Measurements from ENCODE around the gene VWC2L. TPM values are rescaled to one million over a fixed set of nuclear protein-coding genes. Genes with fewer than 3 reads are reported as not detected.

VWC2L gene
- total RNA-seq, 1 experiment from 2014 or later = not detected

DNA sequence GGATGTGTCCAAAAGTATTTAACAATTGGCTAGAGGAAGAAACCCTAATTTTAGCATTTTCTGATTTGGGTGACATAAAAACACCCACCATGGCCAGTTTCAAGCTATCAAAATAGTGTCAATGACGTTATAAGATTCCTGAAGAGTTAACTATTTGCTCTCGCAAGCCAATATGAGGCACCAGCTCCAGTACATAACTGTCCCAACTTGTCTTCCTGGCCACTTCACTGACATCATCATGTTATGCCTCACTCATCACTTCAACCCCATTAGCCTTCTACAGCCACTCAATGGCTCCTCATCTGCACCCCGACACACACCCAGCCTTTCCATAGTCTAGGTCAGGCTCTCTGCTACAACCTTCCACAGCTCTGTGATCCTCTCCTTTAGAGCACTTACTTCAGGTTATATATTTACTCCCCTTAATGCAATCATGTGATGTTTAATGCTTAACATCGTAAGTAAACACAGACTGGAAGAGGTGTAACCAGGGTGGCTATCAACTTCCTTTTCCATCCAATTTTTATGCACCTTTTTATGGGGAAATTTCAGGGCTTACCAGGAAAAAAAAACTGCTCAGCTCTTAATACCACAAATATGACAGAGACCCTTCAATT, 158.7 kb downstream of the VWC2L start (continued):
- TF ChIP-seq PRRX2 (CRISPR knock-in tag; IDR thresholded peaks at IDR 0.05) (no peak), CREM (CRISPR knock-in tag; IDR thresholded peaks at IDR 0.05) (no peak), NFYB (CRISPR knock-in tag; conservative IDR thresholded peaks at IDR 0.05; ENCODE audit: low read depth) (no peak), JUN (CRISPR knock-in tag; IDR thresholded peaks at IDR 0.05) (no peak), TCF7 (CRISPR knock-in tag; IDR thresholded peaks at IDR 0.05; ENCODE audit: low read depth) (no peak), NR3C1 (CRISPR knock-in tag; conservative IDR thresholded peaks at IDR 0.05; ENCODE audit: low read depth) (no peak), ZNF232 (CRISPR knock-in tag; IDR thresholded peaks at IDR 0.05) (no peak)
- TF ChIP-seq, protein P1, sequence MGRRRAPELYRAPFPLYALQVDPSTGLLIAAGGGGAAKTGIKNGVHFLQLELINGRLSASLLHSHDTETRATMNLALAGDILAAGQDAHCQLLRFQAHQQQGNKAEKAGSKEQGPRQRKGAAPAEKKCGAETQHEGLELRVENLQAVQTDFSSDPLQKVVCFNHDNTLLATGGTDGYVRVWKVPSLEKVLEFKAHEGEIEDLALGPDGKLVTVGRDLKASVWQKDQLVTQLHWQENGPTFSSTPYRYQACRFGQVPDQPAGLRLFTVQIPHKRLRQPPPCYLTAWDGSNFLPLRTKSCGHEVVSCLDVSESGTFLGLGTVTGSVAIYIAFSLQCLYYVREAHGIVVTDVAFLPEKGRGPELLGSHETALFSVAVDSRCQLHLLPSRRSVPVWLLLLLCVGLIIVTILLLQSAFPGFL (CRISPR knock-in tag; IDR thresholded peaks at IDR 0.05; ENCODE audit: borderline replicate concordance) = no peak
- TF ChIP-seq, protein P2, sequence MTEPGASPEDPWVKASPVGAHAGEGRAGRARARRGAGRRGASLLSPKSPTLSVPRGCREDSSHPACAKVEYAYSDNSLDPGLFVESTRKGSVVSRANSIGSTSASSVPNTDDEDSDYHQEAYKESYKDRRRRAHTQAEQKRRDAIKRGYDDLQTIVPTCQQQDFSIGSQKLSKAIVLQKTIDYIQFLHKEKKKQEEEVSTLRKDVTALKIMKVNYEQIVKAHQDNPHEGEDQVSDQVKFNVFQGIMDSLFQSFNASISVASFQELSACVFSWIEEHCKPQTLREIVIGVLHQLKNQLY (CRISPR knock-in tag; IDR thresholded peaks at IDR 0.05) = no peak
- TF ChIP-seq, protein P3, sequence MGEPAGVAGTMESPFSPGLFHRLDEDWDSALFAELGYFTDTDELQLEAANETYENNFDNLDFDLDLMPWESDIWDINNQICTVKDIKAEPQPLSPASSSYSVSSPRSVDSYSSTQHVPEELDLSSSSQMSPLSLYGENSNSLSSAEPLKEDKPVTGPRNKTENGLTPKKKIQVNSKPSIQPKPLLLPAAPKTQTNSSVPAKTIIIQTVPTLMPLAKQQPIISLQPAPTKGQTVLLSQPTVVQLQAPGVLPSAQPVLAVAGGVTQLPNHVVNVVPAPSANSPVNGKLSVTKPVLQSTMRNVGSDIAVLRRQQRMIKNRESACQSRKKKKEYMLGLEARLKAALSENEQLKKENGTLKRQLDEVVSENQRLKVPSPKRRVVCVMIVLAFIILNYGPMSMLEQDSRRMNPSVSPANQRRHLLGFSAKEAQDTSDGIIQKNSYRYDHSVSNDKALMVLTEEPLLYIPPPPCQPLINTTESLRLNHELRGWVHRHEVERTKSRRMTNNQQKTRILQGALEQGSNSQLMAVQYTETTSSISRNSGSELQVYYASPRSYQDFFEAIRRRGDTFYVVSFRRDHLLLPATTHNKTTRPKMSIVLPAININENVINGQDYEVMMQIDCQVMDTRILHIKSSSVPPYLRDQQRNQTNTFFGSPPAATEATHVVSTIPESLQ (CRISPR knock-in tag; IDR thresholded peaks at IDR 0.05) = no peak

DNA sequence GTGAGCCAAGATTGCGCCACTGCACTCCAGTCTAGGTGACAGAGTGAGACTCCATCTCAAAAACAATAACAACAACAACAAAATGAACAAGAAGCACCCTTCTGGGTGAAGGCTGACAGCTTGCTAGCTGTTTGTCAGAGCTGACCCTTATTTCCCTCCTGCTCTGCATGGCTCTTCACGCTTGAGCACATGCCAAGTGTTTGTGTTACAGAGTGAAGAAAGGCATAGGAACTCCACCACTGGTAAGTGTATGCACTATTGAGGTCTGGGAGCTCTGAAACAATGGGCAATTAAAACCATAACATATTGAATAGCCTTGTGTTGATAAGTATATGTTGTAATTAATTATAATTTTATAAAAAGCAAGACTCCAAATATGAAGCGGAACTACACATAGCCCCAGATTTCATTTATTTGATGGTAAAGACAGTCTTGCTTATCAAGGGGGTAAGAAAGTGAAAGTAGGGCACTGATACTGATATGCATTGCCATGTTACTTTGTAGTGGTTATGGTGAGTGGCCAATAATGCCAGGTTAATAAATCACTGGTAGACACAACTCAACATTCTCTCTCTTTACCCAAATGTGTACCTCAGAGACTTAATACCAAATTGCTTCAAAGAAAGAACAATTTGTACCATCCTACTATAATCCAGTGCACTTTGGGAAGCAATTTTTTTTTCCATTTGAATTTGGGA, 163.4 kb downstream of the VWC2L start:
- ATAC-seq = no peak
- CTCF ChIA-PET = interaction anchor here (1.2 kb wide), 1 partner anchor 13 kb away, joined by 3 read pairs; no protein-coding TSS in a partner anchor
- DNase-seq (ENCODE audit: low spot score) = no peak
- H3K27ac Mint-ChIP-seq = no peak overlapping the region
- no peaks in the 10 kb centered on the region for H3K36me3 Mint-ChIP-seq
- no peaks in the 10 kb centered on the region; the same call in 1 of the 2 replicates for H3K27me3 Mint-ChIP-seq (ENCODE audit: low read depth)
- no peak overlapping the region for H3K4me3 Mint-ChIP-seq
- H3K4me1 Mint-ChIP-seq = peaks cover 10% of the 10 kb centered on the region
- peaks cover 5% of the 10 kb centered on the region; the same call in 1 of the 2 replicates for H3K9me3 Mint-ChIP-seq
- POLR2A ChIA-PET = no interaction called here
- TF ChIP-seq RORB (CRISPR knock-in tag; IDR thresholded peaks at IDR 0.05) (no peak), NR3C1 (CRISPR knock-in tag; conservative IDR thresholded peaks at IDR 0.05; ENCODE audit: low read depth) (no peak), SMAD4 (CRISPR knock-in tag; IDR thresholded peaks at IDR 0.05) (no peak), TEAD1 (CRISPR knock-in tag; IDR thresholded peaks at IDR 0.05) (no peak), FOXK1 (CRISPR knock-in tag; IDR thresholded peaks at IDR 0.05) (no peak), TEAD4 (CRISPR knock-in tag; IDR thresholded peaks at IDR 0.05) (no peak), ZNF263 (CRISPR knock-in tag; IDR thresholded peaks at IDR 0.05; ENCODE audit: low read depth) (no peak), GRHL2 (CRISPR knock-in tag; IDR thresholded peaks at IDR 0.05; ENCODE audit: insufficient replicate concordance, severe bottlenecking) (no peak), MYBL2 (CRISPR knock-in tag; IDR thresholded peaks at IDR 0.05) (no peak), TCF7 (CRISPR knock-in tag; IDR thresholded peaks at IDR 0.05; ENCODE audit: low read depth) (no peak), SOX15 (CRISPR knock-in tag; IDR thresholded peaks at IDR 0.05) (no peak), CREB1 (CRISPR knock-in tag; IDR thresholded peaks at IDR 0.05) (no peak)
- TF ChIP-seq, protein P4, sequence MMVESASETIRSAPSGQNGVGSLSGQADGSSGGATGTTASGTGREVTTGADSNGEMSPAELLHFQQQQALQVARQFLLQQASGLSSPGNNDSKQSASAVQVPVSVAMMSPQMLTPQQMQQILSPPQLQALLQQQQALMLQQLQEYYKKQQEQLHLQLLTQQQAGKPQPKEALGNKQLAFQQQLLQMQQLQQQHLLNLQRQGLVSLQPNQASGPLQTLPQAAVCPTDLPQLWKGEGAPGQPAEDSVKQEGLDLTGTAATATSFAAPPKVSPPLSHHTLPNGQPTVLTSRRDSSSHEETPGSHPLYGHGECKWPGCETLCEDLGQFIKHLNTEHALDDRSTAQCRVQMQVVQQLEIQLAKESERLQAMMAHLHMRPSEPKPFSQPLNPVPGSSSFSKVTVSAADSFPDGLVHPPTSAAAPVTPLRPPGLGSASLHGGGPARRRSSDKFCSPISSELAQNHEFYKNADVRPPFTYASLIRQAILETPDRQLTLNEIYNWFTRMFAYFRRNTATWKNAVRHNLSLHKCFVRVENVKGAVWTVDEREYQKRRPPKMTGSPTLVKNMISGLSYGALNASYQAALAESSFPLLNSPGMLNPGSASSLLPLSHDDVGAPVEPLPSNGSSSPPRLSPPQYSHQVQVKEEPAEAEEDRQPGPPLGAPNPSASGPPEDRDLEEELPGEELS (CRISPR knock-in tag; IDR thresholded peaks at IDR 0.05) = no peak
- TF ChIP-seq, protein P5, sequence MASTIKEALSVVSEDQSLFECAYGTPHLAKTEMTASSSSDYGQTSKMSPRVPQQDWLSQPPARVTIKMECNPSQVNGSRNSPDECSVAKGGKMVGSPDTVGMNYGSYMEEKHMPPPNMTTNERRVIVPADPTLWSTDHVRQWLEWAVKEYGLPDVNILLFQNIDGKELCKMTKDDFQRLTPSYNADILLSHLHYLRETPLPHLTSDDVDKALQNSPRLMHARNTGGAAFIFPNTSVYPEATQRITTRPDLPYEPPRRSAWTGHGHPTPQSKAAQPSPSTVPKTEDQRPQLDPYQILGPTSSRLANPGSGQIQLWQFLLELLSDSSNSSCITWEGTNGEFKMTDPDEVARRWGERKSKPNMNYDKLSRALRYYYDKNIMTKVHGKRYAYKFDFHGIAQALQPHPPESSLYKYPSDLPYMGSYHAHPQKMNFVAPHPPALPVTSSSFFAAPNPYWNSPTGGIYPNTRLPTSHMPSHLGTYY (CRISPR knock-in tag; IDR thresholded peaks at IDR 0.05) = no peak
- TF ChIP-seq, protein P6, sequence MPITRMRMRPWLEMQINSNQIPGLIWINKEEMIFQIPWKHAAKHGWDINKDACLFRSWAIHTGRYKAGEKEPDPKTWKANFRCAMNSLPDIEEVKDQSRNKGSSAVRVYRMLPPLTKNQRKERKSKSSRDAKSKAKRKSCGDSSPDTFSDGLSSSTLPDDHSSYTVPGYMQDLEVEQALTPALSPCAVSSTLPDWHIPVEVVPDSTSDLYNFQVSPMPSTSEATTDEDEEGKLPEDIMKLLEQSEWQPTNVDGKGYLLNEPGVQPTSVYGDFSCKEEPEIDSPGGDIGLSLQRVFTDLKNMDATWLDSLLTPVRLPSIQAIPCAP (CRISPR knock-in tag; IDR thresholded peaks at IDR 0.05) = no peak
- TF ChIP-seq, protein P7, sequence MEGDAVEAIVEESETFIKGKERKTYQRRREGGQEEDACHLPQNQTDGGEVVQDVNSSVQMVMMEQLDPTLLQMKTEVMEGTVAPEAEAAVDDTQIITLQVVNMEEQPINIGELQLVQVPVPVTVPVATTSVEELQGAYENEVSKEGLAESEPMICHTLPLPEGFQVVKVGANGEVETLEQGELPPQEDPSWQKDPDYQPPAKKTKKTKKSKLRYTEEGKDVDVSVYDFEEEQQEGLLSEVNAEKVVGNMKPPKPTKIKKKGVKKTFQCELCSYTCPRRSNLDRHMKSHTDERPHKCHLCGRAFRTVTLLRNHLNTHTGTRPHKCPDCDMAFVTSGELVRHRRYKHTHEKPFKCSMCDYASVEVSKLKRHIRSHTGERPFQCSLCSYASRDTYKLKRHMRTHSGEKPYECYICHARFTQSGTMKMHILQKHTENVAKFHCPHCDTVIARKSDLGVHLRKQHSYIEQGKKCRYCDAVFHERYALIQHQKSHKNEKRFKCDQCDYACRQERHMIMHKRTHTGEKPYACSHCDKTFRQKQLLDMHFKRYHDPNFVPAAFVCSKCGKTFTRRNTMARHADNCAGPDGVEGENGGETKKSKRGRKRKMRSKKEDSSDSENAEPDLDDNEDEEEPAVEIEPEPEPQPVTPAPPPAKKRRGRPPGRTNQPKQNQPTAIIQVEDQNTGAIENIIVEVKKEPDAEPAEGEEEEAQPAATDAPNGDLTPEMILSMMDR (IDR thresholded peaks at IDR 0.05) = no peak
